Inferior parietal cortex (tissue), 1 donor: ENCODE results near the gene HOXB3.

ENCODE experiments used
- DNase-seq: peaks from one replicate; pipeline ENCODE4 v3.0.0-alpha.2; 2016; ENCODE audit errors: extremely low spot score

HOXB3 gene

DNA sequence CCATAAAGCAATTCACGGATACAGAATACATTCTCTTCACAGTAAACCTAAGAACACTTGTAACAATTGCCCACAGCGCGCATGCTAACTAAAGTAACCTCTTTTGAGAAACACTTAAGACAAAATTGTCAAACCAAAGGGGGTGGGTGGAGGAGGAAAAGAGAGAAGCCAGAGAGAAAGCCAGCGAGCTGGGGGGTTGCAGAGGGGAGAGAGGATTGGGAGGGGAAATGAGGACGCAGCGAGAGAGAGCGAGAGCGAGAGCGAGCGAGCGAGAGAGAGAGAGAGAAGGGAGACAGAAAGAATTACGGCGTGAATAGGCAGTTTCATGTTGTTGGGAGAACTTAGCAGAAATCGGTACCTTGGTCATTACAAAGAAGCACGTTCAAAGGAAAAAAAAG lies 22.4 kb upstream of the HOXB3 start:
- DNase-seq, result no peak

DNA sequence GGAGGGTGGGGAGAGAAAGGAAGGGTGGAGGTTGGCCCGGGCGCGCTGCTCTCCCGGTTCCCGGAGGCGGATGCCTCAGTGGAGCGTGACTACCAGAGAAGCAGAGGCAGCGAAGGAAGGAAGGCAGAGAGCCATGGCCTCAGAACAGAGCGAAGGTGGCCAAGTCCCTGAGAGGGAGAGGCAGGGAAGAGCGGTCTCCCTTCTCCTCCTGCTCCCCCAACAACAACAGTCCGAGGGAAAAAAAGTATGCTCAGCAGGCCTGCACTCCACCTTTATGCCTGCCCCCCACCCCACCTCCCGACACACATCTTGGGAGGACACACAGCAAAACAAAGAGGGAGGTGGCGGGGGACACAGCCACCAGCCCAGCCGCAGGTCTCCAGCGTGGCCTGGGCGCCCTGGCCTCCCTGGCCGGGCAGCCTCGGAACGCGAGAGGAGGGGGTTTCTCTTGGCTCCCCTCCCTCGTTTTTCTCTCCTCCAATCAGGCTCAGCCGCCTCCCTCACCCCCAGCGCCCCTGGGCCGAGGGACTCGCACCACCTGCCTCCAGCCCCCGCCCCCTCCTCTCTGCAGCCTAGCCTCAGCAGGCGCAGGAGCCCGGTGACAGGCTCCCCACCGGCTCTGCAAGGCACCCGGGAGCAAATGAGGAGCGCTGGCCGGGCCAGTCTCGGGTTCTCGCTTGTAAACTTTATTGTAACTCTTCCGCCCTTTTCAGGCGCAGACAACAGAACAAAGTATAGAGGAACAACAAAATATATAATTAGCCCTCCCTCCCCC lies 21.8 kb upstream of the HOXB3 start:
- DNase-seq, result no peak

DNA sequence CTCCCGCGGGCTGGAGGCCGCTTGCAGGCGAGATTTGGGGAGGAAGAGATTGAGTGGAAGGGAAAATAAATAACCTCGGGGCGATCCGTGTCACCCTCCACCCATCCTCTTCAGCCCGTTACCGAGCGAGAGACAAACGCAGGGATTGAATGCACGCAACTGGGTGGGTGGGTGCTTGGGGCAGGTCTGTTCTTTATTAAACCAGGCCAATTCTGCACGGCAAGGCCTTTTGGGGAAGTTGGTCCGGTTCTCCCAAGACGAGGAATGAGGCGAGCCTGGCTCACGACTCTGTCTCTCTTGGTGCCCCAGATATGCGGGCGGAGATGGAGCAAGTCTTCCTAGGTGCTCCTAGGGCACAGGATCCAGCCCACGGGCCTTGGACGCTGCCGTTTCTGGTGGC lies 21.2 kb upstream of the HOXB3 start:
- no peak for DNase-seq

DNA sequence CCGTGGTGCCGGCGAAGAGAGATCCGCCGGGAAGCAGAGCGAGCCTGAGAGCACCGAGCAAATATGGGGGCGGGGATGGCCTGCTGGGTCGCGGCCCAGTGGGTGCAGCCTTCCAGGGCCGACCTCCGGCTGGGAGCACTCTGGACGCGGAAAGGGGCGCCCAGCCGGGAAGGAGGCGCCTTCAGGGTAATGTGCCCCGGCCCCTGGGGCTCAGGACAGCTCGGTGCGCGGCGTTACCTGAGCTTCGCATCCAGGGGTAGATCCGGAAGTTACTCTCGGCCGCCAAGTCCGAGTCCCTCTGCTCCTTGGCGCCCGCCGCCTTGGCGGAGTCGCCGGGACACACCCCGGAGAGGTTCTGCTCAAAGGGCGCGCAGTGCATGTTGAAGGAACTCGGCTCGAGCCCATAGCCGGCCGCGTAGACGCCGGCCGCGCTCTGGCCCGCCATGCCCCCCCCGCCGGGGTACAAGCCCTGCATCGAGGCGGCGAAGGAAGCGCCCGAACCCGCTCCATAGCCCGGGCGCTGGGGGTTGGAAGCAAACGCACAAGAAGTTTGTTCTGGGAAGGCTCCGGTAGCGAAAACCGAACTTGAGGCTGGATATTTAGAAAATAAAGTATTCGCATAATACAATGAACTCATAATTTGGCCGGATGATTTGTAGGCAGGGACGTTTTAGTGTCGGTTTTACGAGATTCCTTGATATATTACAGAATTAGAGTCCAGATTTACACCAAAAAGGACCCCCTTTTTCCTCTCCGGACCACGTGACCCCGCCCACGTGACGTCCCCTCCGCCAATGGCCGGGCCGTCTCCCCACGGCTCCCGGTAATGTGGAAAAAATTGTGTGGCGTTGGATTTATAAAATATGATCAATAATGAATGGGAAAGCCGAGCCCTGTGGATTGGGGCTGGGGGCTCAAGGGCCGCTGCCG lies 20.5 kb upstream of the HOXB3 start, which contains the start of gene HOXB7:
Gene HOXB7, minus strand, starts transcription at position 736 of the 930 bp plus-strand sequence. Its CDS starts 99 bp downstream, at position 637.
- peak; percentile 4 for DNase-seq

DNA sequence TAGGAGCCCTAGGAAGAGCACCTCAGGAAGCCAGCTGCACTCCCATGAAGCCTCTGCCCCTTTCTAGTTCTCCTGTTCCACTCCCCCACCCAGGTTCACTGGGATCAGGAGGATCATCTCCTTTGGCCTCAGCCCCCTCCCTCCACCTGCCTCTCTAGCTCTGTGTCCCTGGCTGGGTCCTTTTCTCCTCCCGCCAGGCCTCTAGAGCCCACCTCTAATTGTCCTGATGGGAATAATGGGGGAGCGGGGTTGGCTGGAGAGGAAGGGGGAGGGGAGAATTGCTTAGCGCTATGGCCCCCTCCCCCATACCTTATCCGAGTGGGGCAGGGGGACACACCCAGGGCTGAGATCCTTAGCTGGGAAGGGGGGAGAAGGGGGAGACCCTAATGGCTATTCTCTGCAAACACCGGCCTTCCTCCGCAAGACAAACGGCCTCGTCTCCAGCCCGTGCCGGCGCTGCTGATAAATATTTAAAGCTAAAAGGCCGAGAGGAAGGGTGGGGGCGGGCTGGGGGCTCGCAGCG lies 19.8 kb upstream of the HOXB3 start:
- no peak for DNase-seq

DNA sequence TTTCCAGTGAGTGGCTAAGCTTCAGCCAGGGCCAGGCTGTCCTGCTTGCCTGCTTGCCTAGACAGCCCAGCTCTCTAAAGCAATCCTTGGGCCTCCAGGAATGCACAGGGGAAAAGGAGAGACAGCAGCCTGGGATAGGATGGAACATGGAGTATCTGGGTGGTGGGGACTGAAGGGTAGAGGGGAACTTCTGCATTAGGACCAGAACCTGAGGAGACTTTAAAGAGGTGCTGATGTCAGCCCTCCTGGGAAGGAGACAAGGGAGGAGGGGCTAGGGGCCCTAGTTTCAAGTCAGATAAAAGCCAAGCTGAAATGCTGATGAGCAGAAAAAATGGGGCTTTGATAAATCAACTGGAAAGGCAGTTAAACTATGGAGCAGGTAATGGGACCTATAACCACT lies 19.0 kb upstream of the HOXB3 start:
- DNase-seq, result no peak

DNA sequence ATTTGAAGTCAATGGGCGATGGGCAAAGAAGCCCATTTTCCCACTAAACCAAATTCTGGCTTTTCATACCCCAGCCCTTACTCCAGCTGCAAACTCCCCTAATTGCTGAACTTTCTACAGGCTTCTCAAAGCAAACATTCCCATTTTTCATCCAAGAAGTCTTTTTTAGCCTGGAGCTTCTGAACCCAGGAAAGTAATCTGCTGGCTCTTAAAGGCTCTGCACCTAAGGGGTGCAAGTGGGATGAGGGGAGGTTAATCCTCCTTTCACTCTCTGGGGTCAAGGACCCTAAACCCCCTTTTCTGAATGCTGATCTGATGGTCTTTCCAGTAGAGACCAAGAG lies 18.4 kb upstream of the HOXB3 start:
- no peak for DNase-seq

DNA sequence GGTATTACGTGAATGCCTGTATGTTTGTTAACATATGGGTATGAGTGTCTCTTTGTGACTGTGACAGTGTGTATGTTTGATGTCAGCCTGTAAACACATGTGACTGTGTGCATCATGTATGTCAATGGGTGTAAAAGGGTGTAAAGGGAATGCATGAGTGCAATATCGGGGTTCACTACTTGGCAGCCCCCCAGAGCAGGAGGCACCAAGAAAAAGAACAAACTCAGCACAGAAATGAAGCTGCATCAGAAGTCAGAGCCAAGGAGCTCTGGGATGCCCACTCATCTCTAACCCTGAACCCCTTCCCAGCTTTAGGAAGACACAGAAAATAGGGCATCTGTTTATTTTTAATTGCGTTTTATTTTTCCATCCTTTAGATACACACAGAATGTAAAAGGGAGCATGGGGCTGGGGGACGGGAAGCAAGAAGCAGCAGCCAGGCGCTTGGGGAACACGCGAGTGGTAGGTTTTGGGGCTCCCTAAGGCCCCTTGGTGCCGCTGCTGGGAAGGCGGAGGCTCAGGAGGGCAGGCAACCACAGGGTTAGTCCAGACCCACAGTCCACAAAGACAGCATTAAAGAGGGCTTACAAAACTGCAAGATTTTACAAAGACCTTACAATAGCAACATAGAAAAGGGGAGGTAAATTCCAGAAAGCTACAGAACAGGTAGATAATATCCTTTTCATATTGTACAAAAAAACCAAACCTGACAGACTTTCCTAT lies 17.0 kb upstream of the HOXB3 start:
- no peak for DNase-seq

DNA sequence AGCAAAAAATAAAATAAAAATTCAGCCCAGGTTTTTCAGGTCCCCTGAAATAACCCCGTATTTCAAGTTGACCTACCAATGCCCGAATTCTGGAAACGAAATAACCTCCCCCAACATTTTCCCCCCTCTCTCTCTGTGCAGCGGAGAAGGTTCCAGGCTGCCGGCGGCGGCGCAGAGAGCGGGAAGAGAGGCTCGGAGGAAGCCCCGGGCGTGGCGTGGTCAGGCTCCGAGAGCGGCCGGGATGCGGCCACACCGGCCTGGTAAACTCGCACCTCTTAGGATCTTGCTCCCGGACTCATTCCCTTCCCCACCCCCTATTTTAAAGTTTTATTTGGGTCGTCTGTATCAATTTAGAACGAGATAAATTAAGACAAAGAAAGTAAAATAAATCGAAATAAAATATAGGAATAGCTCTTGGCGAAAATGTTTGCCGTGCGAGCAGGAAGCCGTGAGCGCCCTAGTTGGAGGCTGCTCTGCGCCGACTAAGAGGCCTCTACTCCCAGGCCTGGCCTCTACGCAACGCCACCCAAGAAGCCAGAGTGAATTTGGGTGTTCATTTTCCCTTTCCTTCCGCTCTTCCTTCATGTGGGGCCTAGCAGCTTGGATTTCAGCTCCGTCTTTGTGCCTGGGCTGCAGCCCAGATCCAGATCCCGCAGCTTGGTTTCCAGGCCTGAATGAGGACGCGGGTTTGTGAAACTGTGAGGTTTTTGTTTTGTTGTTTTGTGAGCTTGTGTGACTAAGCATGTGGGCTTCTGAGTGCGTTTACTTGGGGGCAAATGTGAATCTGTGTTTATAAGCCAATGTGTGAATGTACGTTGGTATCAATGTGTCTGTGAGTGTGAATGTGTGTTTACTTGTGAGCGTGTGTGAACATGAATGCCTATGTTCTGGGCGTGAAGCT lies 16.2 kb upstream of the HOXB3 start:
- DNase-seq, result no peak

DNA sequence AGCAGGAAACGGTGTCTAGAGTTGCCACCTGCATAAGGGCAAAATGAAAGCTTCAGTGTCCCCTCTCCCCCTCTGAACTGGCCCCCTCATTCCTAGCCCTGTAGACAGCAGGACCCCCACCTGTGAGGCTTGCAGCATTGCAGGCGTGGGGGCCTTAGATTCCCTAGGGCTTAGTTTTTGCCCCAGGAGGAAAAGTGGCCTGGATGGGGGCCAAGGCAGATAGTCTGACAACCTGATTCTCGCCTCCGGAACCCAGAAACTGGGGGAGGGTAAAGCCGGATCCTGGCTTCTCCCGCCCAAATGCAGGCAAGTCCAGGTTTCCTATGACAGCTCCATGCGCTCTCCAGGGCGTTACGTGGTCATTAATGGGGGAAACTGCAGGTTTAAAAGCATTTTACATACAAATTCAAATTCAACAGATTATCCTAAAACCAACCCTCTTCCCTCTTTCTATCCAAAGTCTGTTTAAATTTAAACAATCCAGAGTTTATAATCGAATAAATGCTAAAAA lies 15.4 kb upstream of the HOXB3 start:
- DNase-seq, result no peak

DNA sequence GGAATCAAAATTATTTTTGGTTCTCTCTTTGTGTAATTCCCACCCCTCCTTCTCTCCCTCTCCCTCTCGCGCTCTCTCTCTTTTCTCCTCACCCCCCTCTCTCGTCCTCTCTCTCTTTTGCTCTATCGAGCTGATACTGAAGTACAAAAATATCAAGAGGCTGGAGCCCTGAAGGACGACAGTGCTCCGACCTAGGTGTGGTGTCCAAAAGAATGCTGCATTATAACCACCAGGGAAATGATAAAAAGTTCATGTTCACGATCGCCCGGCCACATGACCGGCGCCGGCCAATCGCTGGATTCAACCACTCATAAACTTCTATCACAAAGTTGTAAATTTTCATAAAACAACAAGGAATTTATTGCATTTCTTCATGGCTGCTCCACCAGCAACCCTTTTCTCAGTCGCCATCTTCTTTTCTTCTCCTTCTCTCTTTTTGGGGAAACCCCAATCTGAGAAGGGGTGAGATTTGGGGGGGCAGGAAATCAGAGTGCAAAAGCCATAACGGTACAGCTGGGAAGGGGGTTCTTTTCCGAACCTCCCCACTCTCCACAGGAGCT lies 14.8 kb upstream of the HOXB3 start, which contains the start of gene HOXB6:
Gene HOXB6, minus strand, starts transcription at position 217 of the 560 bp plus-strand sequence. CDS start 6,836 bp downstream, outside the sequence.
- DNase-seq, result no peak

DNA sequence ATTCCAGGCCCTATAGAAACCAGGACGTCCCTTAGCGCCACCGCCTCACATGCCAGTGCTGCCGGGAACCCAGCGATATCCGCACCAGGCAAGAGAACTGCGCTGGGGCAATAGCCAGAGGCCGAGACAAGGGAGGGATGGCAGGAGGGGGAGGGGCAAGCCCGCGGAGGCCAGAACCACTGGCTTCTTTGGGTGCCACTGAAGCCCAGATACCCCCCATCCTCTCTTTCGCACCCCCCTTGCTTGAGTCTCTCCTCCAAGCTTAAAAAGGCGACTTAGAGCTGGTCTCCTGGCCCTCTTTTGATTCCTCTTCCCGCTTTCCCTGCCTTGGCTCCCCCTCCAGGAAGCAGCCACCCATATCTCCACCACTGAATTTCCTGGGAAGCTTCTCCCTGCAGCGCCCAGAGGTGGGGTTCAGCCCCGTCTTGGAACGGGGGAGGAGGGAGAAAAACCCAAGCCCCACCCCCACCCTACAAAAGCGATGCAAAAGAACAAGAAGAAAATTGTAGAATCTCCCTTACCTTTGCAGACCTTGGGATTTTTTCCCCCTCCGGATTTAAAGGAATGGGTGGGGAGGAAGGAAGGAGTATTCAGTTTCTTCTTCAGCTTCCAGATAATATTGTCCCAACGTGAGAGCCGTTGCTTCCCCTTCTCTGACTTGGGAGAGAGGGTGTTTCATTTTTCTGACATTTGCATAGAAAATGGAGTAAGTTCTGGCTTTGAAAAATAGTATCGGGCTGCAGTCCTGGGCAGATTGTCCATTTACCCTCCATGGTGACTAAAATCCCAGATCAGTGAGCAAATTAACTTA lies 14.1 kb upstream of the HOXB3 start:
- no peak for DNase-seq

DNA sequence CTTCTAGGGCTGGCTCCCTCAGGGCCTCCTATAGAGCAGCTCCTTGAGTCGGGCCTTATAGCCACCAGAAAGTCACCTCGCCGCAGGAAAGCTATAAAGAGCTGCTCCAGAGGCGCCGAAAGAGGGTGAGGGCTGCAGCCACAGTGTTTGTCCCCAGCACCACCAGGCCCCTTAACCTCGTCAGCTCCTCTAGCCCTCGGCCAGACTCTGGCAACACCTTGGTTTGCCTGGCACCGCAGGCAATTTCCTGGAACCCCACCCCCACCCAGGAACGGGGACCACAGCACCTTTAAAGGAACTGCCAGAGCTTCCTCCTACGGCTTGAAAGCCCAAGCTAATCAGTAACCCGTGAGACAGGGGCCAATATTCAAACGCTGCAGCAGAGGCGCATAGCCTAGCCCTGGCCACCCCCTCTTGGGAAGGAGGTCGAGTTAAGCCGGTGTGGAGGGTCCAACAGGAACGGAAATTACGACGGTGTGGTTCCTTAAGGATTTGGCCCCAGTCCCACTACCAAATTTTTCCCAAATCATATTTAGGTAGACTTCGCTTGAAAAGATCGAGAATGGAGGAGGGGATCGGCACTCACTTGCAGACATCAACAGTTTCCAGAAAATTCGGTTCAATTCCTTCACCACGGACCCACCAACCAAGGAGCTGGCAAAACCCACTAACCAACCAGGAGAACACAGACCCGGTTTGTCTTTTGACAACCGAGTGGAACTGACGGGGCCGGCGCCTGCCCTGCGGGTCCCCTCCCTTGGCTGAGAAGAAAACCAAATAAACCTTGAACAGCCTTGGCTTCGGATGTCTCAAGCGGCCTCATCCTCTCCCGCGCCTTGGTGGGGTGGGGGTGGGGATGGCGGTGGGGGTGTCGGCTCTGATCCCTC lies 11.7 kb upstream of the HOXB3 start:
- DNase-seq, result no peak

DNA sequence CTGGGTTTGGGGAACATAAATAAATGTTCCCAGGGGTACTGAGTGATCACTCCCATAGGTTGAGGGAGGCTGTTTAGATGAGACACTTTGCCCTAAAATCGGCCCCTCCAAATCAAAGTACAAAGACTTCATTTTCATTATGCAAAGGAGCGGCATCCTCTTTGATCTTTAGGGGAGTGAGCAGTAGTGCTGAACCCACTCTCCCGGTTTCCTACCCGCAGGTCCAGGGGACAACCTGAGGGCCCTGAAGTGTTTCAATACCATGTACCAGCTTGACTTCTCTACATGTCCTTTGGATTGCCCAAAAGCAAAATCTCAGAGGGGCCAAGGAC lies 11.1 kb upstream of the HOXB3 start:
- DNase-seq, result no peak

DNA sequence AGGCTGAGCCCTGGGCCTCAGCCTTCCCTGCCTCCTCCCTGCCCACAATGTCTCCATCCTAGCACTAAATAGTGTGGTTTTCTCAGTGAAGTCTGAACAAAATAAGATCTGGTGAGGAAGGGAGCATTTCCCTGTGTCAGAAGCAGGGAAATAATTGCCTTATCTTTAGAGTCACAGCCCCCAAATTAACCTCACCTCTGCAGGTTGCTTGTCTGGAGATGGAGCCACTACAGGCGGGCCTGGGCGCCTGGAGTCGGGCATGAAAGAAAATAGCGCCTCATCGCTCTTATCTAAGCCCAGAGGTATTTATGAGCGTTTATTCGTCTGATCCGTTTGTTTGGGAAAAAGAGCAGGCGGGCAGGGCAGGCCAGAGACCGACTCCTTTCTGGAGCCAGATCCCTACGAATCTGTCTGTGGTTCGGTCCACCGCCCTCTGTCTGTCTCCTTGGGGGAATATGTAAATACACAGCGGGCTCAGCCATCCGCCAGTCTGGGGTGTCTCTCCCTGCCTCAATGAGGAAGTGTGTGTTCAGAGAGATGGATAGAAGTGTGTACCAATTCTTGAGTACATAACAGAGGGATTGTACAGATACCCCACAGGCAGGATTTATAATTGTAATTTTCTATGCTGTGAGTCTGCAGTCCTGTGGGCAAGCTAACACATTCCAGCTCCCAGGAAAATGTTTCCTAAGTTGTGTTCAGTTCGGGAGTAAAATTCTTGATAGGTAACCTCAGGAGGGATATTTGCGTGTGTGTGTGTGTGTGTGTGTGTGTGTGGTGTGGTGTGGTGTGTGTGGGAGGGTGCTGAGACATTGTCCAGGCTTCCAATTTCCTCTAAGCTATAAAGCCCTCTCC lies 10.4 kb upstream of the HOXB3 start:
- no peak for DNase-seq

DNA sequence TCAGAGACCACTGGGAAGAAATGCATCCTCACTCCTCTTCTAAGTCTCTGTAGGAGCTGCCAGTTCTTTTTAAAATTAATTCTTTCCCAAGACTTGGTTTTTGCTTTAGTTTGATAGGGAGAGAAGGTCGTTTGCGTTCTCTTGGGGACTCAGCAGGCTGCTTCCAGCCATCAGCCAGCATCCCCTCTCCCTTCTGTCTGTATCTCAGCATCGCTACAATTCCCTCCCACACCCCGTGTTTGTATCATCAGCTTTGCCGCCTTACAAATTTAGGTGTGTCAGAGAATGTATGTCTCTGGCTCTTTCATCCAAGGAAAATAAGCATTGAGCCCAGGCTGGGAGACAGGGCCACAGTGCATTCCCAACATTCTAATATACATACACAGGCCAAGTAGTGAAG lies 9.3 kb upstream of the HOXB3 start:
- DNase-seq, result no peak

DNA sequence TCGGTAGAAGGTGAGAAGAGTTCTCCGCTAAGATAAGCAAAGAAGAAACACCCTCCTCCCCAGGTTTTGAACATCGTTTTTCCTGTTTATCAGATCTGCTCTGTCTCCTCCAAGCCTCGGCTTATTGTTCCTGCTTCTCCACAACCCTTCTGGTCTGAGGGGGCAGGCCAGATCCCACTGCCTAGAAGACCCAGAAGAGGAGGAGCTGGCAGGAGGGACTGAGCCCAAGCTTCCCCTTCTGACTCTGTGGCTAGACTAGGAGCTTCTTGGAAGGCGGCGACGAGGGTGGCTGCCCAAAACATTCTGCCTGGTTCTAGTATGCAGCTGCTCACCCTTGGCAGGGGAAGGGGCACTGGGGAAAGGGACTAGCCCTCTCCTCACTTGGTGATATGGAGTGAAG lies 8.7 kb upstream of the HOXB3 start:
- no peak for DNase-seq
